Tongue (tissue), 3 donors: ENCODE data around the gene LRRC37A3. TPM values are rescaled to one million over a fixed set of nuclear protein-coding genes. Genes with fewer than 3 reads are reported as not detected.
"Not testable (repeated sequence)": the region's sequence is repeated elsewhere in the genome, so short reads cannot be mapped to it uniquely, and the experiment has no call there.

ENCODE experiments used
- DNase-seq: peaks from one replicate; pipeline ENCODE4 v3.0.0-alpha.2; 2015
- small RNA-seq: library from RNA; depleted of rRNA; stranded (forward); fragments of <200 nt; gene quantifications from one replicate; pipeline ENCODE3, GENCODE V24; 2014; ENCODE audit warnings: low replicate concordance
- total RNA-seq: library from RNA; depleted of rRNA; stranded (reverse); fragments of >200 nt; gene quantifications from one replicate; pipeline ENCODE4 v1.2.3, GENCODE V29; 2014

LRRC37A3 gene
- total RNA-seq, 1 donor from 2014 or later = 7.9 TPM

GRCh38 chr17:64829824-64830630, 89.3 kb downstream of the LRRC37A3 start:
- not testable (repeated sequence) for DNase-seq

DNA sequence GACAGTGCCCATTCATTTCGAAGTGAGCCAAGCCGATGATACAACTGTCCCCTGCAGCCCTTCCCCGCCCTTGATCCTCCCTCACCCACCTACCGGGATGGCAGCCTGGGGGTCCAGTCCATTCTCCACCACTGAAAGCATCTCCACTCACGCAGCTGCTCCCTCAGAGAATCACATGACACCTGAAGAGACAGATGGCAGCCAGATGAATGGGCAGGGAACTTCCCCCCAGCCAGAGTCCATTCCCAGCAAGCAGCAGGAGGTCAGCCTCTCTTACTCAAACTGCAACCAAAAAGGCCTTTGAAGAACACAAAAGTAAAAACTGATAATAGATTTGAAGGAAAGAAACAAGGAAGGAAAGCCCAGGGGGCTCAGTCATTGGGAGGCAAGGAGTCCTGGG, 90.2 kb downstream of the LRRC37A3 start:
- not testable (repeated sequence) for DNase-seq

DNA sequence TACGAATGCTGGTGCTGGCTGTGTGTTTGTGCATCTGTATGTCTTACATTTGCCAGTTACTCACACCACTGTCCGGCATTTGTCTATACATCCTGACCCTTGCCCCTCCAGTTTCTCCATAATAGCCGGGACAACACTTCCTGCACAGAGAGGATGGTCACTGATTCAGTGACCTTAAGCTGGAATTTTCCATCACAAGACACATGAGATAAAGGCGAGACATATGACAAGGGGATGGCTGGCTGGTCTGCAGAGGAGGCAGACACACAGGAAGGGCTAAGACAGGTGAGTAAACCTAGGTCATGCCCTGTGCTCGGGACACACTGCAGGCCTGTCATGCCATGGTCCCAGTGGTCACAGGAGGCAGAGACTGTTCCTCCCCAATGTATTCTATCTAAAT, 100.4 kb downstream of the LRRC37A3 start:
- DNase-seq = not testable (repeated sequence)

GRCh38 chr17:64815833-64816198, 103.5 kb downstream of the LRRC37A3 start:
- not testable (repeated sequence) for DNase-seq

GRCh38 chr17:64814993-64815832, 104.1 kb downstream of the LRRC37A3 start:
- not testable (repeated sequence) for DNase-seq

DNA sequence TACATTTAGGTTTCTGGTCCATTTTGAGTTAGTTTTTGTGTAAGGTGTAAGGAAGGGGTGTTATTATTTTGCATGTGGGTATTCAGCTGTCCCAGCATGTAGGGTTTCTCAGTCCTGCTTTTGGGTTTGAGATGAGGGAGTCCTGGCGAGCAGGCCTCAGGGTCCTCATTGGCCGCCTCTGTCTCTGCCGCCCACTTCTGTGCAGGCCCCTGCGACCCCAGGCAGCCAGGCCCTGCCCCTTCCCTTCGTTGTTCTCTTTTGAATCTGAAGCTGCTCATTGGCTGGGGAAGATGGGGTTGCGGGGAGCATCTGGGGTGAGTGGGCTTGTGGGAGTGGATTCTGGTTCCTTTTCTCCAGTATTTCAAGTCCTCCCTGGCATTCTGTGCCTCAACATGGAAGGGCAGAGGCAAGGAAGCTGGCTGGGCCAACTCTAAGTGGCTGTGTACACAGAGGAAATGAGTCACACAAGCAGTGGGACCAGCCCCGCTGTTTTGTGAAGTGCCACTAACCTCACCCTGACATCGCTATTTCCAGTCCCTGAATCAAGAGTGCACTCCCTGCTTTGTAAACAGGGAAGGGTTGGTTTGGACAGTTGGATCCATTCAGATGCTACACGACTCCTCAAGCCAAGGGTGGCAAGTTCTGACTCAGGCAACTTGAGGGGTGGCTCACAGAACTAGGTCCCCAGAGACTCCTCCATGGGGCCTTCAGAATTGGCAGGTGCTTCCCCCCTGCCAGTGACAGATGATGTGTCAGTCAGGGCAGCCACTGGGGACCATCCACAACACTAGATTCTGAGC, 110.9 kb downstream of the LRRC37A3 start:
- DNase-seq = peak; percentile 24

Small RNA genes lying within 50 kb of the gene (small RNA-seq; reads per million reads assigned to genes)
- gene AC037487.3 (not detected), gene AC103810.6 (not detected), gene AC103810.7 (not detected), gene RDM1P4 (not detected), gene RN7SL404P (not detected), gene RNU7-115P (not detected)

Other genes with a start within 250 kb of the LRRC37A3 start
- gene GNA13, start 137.3 kb upstream of the LRRC37A3 start, total RNA-seq = 80.1 TPM
- 1.7 TPM for gene RGS9, start 217.9 kb upstream of the LRRC37A3 start, total RNA-seq